Measurements from ENCODE around the gene CDK17. TPM values are rescaled to one million over a fixed set of nuclear protein-coding genes. Genes with fewer than 3 reads are reported as not detected.

Gene CDK17
- total and polyA plus RNA-seq, 8 donors, result 32.1 to 67.9 (median 53.2) TPM

GRCh38 chr12:96378319-96378718 is 21.9 kb downstream of the CDK17 start:
- Histone ChIP-seq H3K9me3 (no peaks in the 10 kb centered on the region), H3K36me3 (no peaks in the 10 kb centered on the region), H3K27ac (no peak overlapping the region), H3K4me3 (no peak overlapping the region), H3K27me3 (no peaks in the 10 kb centered on the region), H3K4me1 (peaks cover 12 to 63% of the 10 kb centered on the region in 2 donors)
- intact Hi-C loops (cut with DNase I), result no loop called here
- ATAC-seq, result no peak
- TF ChIP-seq CTCF (IDR thresholded peaks at IDR 0.05), result no peak
- no peak for DNase-seq

GRCh38 chr12:96376865-96377264 is 23.4 kb downstream of the CDK17 start:
- no peak for ATAC-seq
- Histone ChIP-seq H3K9me3 (no peaks in the 10 kb centered on the region), H3K36me3 (no peaks in the 10 kb centered on the region), H3K4me1 (peaks cover 17 to 66% of the 10 kb centered on the region in 2 donors), H3K27ac (peak overlapping the region in 1 of 2 donors; percentile 51), H3K27me3 (no peaks in the 10 kb centered on the region), H3K4me3 (no peak overlapping the region)
- no peak for TF ChIP-seq CTCF (IDR thresholded peaks at IDR 0.05)
- intact Hi-C loops (cut with DNase I), result no loop called here
- DNase-seq, result no peak

- Histone ChIP-seq H3K27ac (peak overlapping the region; percentile 21 to 51), H3K4me1 (peaks cover 17 to 67% of the 10 kb centered on the region in 2 donors), H3K27me3 (no peaks in the 10 kb centered on the region), H3K4me3 (no peak overlapping the region), H3K9me3 (no peaks in the 10 kb centered on the region), H3K36me3 (no peaks in the 10 kb centered on the region)
- DNase-seq, result no peak
- no peak for ATAC-seq
- no peak for TF ChIP-seq CTCF (IDR thresholded peaks at IDR 0.05)
- intact Hi-C loops (cut with DNase I), result no loop called here
Observed at GRCh38 chr12:96375841-96376604, 24.2 kb downstream of the CDK17 start.

- TF ChIP-seq CTCF (IDR thresholded peaks at IDR 0.05), result no peak
- H3K4me1 ChIP-seq, result peaks cover 17 to 62% of the 10 kb centered on the region in 2 donors
- H3K9me3 ChIP-seq, result no peaks in the 10 kb centered on the region
- ATAC-seq, result peak; percentile 49
- intact Hi-C loops (cut with DNase I), result no loop called here
- no peak overlapping the region for H3K4me3 ChIP-seq
- H3K36me3 ChIP-seq, result no peaks in the 10 kb centered on the region
- H3K27me3 ChIP-seq, result no peaks in the 10 kb centered on the region
- no peak for DNase-seq
- peak overlapping the region in 1 of 2 donors; percentile 51 for H3K27ac ChIP-seq
Observed at GRCh38 chr12:96375170-96375569, 25.1 kb downstream of the CDK17 start.

GRCh38 chr12:96371790-96372699 is 28.2 kb downstream of the CDK17 start:
- Histone ChIP-seq H3K4me3 (no peak overlapping the region), H3K36me3 (no peaks in the 10 kb centered on the region), H3K27ac (peak overlapping the region in 1 of 2 donors; percentile 38), H3K27me3 (no peaks in the 10 kb centered on the region), H3K9me3 (no peaks in the 10 kb centered on the region), H3K4me1 (peaks cover 22 to 70% of the 10 kb centered on the region in 2 donors)
- TF ChIP-seq CTCF (IDR thresholded peaks at IDR 0.05), result no peak
- ATAC-seq, result no peak
- no peak for DNase-seq
- intact Hi-C loops (cut with DNase I), result no loop called here
